HG02981 (cell line): Measurements from ENCODE around the gene PRIMPOL.

Experiments
- ATAC-seq: cut with Tn5 transposase; IDR thresholded peaks from one replicate; pipeline ENCODE4 v1.9.1; 2021; ENCODE audit warnings: mild to moderate bottlenecking, moderate library complexity; ENCODE audit not compliant: unreplicated experiment

PRIMPOL gene

GRCh38 chr4:184664445-184665210, 15.1 kb downstream of the PRIMPOL start:
- peak; percentile 65 for ATAC-seq

DNA sequence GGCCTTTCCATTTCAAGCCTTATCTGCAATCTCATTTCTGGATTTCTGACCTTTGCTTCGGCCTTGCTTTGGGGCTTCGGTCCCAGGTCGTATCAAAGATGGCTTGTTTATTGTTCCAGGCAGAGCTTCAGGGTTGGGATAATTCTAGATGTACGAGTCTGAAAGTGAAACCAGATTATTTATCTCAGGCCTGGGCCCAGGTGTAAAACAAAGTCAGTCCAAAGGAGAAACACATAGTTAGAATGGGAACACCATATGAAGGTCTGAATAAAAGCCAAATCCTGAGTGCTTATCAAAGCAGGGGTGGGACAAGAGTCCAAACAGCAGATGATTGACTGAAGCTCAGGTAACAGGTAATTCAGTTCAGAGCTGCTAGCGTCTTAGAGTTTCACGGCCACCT, 17.1 kb downstream of the PRIMPOL start:
- ATAC-seq, result no peak

DNA sequence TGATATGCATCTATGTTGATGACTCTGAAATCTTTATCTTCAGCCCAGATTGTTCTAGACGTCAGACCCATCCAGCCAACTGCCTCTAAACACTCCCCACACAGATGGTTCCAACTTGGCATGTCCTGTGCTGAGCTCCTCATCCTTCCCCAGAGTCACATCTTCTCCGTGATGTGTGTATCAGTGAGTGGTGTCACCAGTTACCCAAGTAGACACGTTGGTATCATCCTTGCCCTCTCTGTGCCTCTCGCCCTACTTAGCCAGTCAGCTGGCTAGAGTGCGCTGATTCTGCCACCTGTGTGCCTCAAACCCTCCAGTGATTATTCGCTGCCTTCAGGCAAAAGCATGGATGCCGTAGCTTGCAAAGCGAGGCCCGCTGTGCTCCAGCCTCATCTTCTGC, 18.6 kb downstream of the PRIMPOL start:
- no peak for ATAC-seq

GRCh38 chr4:184668511-184669114, 19.1 kb downstream of the PRIMPOL start:
- no peak for ATAC-seq

DNA sequence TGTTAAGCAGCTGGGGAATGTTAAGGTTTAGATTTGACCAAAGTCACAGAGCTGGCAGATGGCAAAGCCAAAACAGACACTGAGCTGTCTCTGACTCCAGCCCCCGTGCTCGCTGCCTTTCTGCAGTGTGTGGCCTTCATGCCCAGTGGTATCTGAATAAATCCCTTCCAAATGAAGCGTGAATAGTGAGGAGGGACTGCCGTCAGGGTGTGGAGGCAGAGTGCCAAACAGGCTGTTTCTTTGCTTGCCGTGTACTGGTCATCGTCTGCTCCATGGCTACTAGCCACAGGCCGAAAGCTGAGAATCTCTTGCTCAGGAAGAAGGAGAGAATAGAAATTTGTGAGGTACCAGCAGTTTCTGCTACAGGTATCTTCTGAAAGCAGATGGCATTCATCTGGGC, 19.7 kb downstream of the PRIMPOL start:
- ATAC-seq, result no peak

GRCh38 chr4:184671101-184671500, 21.6 kb downstream of the PRIMPOL start:
- ATAC-seq, result no peak

DNA sequence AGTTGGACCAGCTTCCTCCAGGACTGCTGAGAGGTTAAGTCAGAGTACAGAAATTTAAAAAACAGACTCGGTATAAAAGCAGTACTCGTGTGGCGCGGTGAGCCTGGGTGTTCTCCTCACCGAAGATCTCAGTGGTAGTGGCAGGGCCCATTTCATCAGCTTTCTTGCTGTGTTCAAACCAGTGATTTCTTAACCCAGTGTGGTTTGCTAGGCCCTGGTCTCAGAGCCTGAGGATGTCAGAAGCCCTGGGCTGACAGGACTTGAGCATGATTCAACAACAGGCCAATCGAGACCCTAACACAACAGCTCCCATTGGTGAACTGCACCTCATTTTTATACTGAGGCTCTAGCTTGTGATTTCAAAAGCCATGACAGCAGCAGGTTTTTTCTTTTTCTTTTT, 23.2 kb downstream of the PRIMPOL start:
- ATAC-seq, result no peak

DNA sequence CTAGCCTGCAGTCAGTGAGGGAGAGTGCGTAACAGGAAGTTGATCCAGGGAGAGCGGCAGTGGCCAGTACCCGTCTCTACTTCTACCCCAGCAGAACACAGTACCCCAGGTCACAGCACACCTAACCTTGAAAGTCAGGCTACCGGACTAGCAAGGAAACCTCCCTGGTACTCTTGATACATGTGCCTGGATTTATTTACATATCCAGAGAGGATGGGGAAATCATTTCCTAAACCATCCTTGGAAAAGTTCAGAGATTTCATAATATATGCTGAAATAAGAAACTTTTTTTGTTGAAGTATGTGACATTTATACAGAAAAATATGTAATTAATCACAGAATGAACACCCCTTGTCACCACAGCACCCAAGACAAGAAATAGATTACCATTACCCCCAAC, 24.5 kb downstream of the PRIMPOL start:
- ATAC-seq, result no peak

- no peak for ATAC-seq
Measured at GRCh38 chr4:184675018-184675417, 25.5 kb downstream of the PRIMPOL start.

GRCh38 chr4:184675821-184676492, 26.4 kb downstream of the PRIMPOL start:
- ATAC-seq, result no peak

DNA sequence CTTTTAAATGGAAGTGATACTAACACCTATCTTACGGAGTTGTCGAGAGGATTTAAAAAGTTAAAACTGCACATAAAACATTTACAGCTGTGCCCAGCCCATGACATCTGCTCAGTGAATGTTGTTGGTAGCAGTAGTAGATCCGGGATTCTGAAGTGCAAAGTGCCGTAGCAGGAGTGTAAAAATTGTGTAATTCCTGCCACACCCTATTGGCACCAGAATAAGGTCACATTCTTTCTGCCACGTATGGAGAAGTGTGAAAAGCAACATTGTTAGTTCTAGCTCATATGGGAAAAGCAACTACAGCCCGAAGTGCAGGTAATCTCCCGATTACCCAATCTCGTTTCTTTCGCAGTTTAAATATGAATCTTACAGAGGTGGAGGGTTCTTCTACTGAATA, 31.2 kb downstream of the PRIMPOL start:
- ATAC-seq, result no peak

DNA sequence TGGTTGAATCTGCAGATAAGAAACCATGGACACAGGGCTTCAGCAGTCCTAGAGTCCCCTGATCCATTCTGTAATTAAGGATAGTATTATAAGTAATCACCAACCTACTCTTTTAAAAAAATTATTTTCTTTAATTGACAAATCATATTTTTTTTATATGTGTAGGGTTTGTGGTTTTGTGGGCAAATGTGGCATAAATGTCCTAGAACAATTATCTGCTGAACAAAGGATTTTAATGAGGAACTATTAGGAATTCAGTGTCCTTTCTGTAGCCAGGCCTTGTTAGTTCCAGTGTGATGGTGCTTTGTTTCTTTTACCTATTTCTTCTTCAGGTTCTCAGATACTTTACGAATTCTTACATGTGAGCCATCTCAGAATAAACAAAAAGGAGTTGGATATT, 32.4 kb downstream of the PRIMPOL start:
- no peak for ATAC-seq

DNA sequence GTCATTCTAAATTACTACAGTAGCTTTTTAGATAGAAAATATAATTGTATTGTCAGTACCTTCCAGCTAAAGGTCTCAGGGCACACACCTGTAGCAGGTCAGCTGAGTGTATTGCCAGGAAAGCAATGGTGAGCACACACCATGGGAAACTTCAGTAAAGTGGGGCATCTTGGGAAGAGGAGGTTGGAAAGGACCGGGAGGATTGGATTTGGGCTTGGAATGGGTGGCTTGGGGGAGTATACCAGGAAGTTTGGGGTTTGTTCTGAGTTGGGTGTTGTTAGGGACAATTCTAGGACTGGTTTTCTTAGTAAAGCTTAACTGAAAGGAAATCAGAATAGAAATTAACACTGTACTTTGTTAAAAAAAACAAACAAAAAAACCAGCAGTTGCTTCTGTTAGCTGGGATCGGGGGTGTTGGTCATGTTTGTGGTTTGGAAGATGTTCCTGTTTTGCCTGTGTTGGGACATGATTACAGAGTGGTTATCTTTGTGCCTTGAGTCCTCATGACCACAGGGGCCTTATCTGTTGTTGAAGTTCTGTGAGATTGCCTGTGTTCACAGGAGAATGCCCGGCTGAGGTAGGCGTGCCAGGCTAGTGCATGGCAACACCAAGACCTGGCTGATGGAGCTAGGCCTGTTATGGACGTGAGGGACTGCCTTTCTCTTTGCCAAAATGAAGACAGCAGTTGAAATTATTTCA, 35.1 kb downstream of the PRIMPOL start:
- no peak for ATAC-seq

DNA sequence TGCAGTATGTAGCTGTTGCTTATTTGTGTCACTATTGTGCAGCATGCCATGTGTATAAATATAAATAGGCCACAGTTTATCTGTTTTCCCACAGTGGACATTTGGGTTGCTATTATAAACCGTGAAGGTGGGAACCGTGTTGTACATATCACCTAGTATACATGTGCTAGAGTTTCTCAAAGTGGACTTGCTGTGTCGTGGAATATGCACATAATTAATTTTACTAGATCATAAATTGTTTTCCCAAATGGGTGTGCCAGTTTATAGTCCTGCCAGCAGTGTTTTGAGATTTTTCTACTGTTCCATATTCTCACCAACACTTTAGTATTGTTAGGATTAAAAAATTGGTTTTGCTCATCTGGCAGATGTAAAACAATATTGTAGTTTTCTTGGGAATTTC, 38.5 kb downstream of the PRIMPOL start:
- no peak for ATAC-seq

GRCh38 chr4:184688447-184688846, 38.9 kb downstream of the PRIMPOL start:
- no peak for ATAC-seq

GRCh38 chr4:184689681-184690080, 40.1 kb downstream of the PRIMPOL start:
- ATAC-seq, result no peak

DNA sequence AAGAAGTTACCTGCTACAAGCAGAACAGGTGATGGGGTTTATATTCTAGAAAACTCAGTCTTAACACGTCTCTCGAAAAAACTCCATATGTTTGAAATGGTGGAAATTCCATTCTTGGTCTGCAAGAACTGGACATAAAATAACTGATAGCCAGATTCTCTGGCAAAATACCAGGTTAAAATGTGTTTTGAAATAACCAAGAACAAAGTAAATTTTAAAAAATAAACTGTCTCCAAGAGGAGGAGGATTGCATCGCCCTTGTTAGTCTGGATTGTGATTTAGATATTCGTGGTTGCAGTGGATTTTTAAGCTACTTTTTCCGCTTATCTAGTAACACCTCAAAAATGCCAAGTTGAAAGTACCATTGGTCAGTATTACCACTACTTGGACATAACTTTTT, 43.5 kb downstream of the PRIMPOL start:
- ATAC-seq, result no peak

- ATAC-seq, result no peak
Measured at GRCh38 chr4:184694412-184694956, 44.9 kb downstream of the PRIMPOL start.

GRCh38 chr4:184695178-184695896, 45.8 kb downstream of the PRIMPOL start:
- ATAC-seq, result no peak

- ATAC-seq, result no peak
Measured at GRCh38 chr4:184697956-184698355, 48.4 kb downstream of the PRIMPOL start.

DNA sequence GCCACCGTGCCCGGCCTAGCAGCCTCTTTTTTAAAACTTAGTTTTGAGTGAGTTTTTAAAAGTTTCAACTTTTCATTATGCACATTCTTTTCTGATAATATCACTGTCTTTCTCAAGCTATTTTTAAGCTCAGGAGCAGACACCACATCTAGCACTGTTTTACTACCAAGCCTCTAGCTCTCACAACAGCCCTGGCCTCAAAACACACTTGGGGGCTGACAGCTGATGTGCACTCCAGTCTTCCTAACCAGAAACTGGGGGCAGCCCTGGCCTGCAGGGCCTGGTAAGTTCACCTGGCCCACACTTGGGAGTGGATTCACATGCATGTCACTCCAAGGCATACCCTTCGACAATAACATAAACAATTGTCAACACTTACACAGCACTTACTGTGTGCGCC, 50.4 kb downstream of the PRIMPOL start:
- no peak for ATAC-seq
